ENCODE measurements around the gene KCNIP1. TPM values are rescaled to one million over a fixed set of nuclear protein-coding genes. Genes with fewer than 3 reads are reported as not detected.

KCNIP1 gene
- total RNA-seq, 1 donor from 2014 or later = not detected

DNA sequence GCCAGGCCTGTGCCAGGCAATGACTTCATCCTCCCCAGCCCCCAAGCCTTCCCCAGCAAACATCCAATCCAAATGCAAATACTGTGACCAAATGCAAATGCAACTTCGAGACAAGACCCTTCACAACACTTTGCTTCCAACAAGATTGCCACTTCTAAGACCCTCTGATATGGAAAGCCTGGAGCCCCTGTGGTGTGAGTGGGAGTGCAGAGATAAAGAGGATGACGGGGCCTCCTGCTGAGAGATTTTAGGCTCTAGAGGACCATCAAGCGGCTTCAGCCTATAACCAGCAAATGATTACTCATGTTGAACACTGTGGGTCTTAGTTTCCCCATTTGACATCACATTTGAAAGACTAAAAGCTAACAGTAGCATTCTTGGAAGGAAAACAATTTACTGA lies 233.1 kb downstream of the KCNIP1 start:
- DNase-seq (ENCODE audit: extremely low spot score in 2 of 2) = no peak
- H3K36me3 ChIP-seq = no peaks in the 10 kb centered on the region
- H3K27me3 ChIP-seq = no peaks in the 10 kb centered on the region
- H3K4me3 ChIP-seq = no peak overlapping the region
- no peak overlapping the region for H3K27ac ChIP-seq
- no peaks in the 10 kb centered on the region for H3K9me3 ChIP-seq
- intact Hi-C loops (cut with DNase I) = no loop called here
- TF ChIP-seq, protein P1, sequence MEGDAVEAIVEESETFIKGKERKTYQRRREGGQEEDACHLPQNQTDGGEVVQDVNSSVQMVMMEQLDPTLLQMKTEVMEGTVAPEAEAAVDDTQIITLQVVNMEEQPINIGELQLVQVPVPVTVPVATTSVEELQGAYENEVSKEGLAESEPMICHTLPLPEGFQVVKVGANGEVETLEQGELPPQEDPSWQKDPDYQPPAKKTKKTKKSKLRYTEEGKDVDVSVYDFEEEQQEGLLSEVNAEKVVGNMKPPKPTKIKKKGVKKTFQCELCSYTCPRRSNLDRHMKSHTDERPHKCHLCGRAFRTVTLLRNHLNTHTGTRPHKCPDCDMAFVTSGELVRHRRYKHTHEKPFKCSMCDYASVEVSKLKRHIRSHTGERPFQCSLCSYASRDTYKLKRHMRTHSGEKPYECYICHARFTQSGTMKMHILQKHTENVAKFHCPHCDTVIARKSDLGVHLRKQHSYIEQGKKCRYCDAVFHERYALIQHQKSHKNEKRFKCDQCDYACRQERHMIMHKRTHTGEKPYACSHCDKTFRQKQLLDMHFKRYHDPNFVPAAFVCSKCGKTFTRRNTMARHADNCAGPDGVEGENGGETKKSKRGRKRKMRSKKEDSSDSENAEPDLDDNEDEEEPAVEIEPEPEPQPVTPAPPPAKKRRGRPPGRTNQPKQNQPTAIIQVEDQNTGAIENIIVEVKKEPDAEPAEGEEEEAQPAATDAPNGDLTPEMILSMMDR (IDR thresholded peaks at IDR 0.05) = no peak
- no peak for TF ChIP-seq POLR2AphosphoS5 (IDR thresholded peaks at IDR 0.05; ENCODE audit: insufficient read depth in 1 of 2, low read depth in 1 of 2)
- TF ChIP-seq POLR2A (IDR thresholded peaks at IDR 0.05) = no peak
- H3K4me1 ChIP-seq = no peaks in the 10 kb centered on the region

DNA sequence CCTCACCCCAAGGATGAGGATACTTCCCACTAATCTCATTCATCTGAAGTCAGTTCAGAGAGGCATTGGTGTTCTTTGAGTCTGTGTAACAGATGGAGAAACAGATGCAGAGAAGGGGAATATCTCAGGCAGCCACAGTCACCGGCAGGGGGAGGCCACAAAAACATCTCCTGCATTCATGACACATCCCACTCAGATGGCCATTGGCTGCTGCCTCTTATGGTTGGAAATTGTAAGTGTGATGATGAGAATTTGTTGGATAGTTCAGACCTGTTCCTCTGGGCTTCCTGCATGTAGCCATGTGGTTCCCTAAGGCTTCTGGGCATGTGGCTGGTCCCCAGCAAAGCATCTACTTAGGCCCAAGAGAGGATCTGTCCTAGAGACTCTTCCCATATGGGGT lies 233.8 kb downstream of the KCNIP1 start:
- Histone ChIP-seq H3K4me1 (no peaks in the 10 kb centered on the region), H3K9me3 (no peaks in the 10 kb centered on the region), H3K27me3 (no peaks in the 10 kb centered on the region), H3K27ac (no peak overlapping the region), H3K36me3 (no peaks in the 10 kb centered on the region), H3K4me3 (no peak overlapping the region)
- DNase-seq (ENCODE audit: extremely low spot score in 2 of 2) = peak in 1 of 2 donors; percentile 22
- intact Hi-C loops (cut with DNase I) = no loop called here
- TF ChIP-seq, protein P1 (IDR thresholded peaks at IDR 0.05) = no peak
- TF ChIP-seq POLR2AphosphoS5 (IDR thresholded peaks at IDR 0.05; ENCODE audit: insufficient read depth in 1 of 2, low read depth in 1 of 2) (no peak), POLR2A (IDR thresholded peaks at IDR 0.05) (no peak)

DNA sequence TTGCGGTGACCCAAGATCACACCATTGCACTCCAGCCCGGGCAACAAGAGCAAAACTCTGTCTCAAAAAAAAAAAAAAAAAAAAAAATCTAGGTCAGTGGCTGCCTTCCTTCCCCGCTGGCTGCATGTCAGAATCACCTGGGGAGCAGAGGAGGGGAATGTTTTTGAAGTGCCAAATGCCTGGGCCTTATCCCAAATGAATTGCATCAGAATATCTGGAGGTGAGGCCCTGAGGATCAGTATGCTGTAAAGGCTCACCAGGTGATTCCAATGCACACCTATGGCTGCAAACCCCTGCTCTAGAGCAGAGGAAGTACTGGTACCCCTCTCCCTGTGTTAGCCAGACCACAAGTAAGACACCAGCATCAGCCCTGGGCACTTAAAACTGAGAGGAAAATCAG lies 235.0 kb downstream of the KCNIP1 start:
- Histone ChIP-seq H3K36me3 (no peaks in the 10 kb centered on the region), H3K4me1 (no peaks in the 10 kb centered on the region), H3K4me3 (no peak overlapping the region), H3K27me3 (no peaks in the 10 kb centered on the region), H3K27ac (no peak overlapping the region), H3K9me3 (no peaks in the 10 kb centered on the region)
- DNase-seq (ENCODE audit: extremely low spot score in 2 of 2) = peak in 1 of 2 donors; percentile 32
- intact Hi-C loops (cut with DNase I) = no loop called here
- TF ChIP-seq POLR2A (IDR thresholded peaks at IDR 0.05) (no peak), POLR2AphosphoS5 (IDR thresholded peaks at IDR 0.05; ENCODE audit: insufficient read depth in 1 of 2, low read depth in 1 of 2) (no peak)
- TF ChIP-seq, protein P1 (IDR thresholded peaks at IDR 0.05) = no peak

DNA sequence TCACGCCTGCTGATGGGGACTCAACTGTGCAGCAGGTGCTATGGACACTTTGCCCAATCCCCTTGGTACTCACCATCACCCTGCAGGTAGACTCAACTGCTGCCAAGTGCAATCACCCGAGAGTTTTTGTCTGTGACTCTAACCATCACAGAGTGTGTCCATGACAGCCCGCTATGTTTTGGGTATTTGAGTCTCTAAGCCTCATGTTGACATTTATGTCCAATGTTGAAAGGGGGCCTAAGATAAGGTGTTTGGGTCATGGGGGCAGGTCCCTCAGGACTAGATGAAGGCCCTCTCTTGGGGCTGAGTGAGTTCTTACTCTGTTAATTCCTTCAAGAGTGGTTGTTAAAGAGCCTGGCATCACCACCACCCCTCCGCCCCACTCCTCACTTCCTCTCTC lies 235.6 kb downstream of the KCNIP1 start:
- no peaks in the 10 kb centered on the region for H3K27me3 ChIP-seq
- TF ChIP-seq POLR2AphosphoS5 (IDR thresholded peaks at IDR 0.05; ENCODE audit: insufficient read depth in 1 of 2, low read depth in 1 of 2) = no peak
- TF ChIP-seq, protein P1 (IDR thresholded peaks at IDR 0.05) = no peak
- no peak for TF ChIP-seq POLR2A (IDR thresholded peaks at IDR 0.05)
- intact Hi-C loops (cut with DNase I) = no loop called here

GRCh38 chr5:170740551-170741205 lies 236.9 kb downstream of the KCNIP1 start:
- no peak overlapping the region for H3K4me3 ChIP-seq
- no peak overlapping the region for H3K27ac ChIP-seq
- H3K4me1 ChIP-seq = peaks cover 12% of the 10 kb centered on the region
- DNase-seq (ENCODE audit: extremely low spot score in 2 of 2) = peak in 1 of 2 donors; percentile 52
- H3K36me3 ChIP-seq = no peaks in the 10 kb centered on the region
- TF ChIP-seq POLR2A (IDR thresholded peaks at IDR 0.05) = no peak
- TF ChIP-seq POLR2AphosphoS5 (IDR thresholded peaks at IDR 0.05; ENCODE audit: insufficient read depth in 1 of 2, low read depth in 1 of 2) = no peak
- TF ChIP-seq, protein P1 (IDR thresholded peaks at IDR 0.05) = no peak
- no peaks in the 10 kb centered on the region for H3K9me3 ChIP-seq
- H3K27me3 ChIP-seq = no peaks in the 10 kb centered on the region
- intact Hi-C loops (cut with DNase I) = no loop called here

More for the DNA sequence above, 235.6 kb downstream of the KCNIP1 start:
- no peak overlapping the region for H3K4me3 ChIP-seq
- peak in 1 of 2 donors; percentile 56 for DNase-seq (ENCODE audit: extremely low spot score in 2 of 2)
- no peaks in the 10 kb centered on the region for H3K9me3 ChIP-seq
- H3K27ac ChIP-seq = no peak overlapping the region
- H3K36me3 ChIP-seq = no peaks in the 10 kb centered on the region
- H3K4me1 ChIP-seq = no peaks in the 10 kb centered on the region
